Measurements from ENCODE around the gene GPN3.
"Not testable (repeated sequence)": the region's sequence is repeated elsewhere in the genome, so short reads cannot be mapped to it uniquely, and the experiment has no call there.

Gene GPN3

DNA sequence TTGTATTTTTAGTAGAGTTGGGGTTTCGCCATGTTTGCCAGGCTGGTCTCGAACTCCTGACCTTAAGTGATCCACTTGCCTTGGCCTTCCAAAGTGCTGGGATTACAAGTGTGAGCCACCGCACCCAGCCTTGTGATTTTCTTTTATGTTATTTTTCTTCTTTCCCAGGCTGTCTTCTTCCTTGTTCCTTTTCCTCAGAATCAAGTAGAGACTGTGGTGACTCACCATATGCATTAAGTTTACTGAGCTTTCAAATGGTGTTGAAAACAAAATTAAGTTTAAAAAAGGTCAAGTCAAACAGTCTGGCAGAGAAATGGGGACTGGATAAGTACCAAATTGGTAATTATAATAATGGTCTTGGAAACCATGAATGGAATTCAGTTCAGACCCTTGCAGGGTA is 23.6 kb downstream of the GPN3 start:
- no peak for DNase-seq

DNA sequence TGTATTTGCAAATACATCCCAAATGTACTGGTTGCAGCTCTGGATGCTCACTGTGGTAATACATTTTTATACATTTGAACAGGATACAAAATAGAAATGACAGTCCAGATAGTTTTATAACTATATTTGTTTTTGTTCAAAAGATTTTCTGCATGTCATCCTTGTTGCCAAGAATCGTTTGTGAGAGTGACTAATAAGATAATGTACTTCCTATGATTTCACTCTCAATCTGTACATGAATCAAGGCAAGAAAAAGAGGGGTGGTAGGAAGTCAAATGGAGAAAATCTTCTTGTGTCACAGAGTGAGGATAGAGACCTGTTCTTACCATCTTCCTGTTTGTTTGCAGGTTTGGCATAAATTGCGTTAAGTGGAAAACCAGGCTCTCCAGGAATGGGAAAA is 31.8 kb downstream of the GPN3 start:
- peak; percentile 17 for DNase-seq

- no peak for DNase-seq
Measured at GRCh38 chr12:110431957-110432587, 36.0 kb downstream of the GPN3 start.

DNA sequence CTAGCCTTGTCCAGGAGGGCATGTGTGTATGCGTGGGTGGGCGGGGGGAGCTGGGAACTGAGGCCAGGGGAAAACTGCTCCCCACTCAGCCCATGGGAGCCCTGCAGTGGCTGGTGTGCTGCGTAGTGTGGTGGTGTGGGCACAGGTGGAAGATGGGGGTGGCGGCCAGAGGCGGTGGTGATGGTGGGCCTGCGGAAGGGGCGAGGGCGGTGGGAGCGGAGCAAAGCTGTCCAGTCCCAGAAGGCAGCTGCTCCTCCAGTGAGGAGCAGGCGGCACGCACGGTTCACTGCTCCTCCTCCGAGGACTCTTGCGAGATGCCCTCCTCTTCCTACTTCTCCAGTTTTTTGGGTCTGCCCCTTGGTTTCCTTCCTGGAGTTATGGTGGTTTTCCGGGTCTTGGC is 38.4 kb downstream of the GPN3 start:
- not testable (repeated sequence) for DNase-seq

GRCh38 chr12:110426406-110426805 is 41.7 kb downstream of the GPN3 start:
- no peak for DNase-seq

DNA sequence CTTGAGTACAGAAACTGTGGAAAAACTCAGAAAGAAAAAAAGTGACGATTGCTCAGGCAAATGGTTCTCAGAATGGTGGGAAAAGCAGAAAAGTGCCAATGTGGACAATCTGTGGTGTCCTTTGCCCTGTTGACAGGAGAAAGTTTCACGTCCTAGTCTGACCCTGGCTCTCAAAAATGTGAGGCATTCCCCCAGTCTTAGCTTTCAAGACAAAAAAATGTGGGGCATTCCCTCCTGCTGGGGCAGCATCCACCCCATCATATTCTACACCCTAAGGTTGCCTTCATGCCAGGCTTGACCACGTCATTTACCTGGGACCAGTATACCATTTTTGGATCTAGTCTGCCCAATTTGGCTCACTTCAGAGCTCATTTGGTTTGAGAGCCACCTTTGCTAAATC is 43.8 kb downstream of the GPN3 start:
- DNase-seq: peak; percentile 55

DNA sequence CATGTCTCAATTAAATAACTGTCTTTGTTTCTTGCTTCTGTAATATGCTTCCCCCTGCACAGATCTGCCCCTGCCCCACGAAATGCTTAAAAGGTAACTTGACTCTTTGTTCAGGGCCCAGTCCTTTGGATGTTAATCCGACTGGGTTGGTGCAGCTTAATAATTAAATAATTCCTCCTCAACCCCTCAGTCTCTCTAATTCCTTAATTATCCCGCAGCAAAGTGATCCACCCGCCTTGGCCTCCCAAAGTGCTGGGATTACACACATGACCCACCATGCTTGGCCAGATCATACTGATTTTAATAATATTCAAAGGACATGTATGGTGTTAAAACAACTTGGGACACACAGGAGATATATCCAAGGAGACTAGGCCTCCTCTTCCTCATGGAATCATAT is 46.4 kb downstream of the GPN3 start:
- DNase-seq: no peak

DNA sequence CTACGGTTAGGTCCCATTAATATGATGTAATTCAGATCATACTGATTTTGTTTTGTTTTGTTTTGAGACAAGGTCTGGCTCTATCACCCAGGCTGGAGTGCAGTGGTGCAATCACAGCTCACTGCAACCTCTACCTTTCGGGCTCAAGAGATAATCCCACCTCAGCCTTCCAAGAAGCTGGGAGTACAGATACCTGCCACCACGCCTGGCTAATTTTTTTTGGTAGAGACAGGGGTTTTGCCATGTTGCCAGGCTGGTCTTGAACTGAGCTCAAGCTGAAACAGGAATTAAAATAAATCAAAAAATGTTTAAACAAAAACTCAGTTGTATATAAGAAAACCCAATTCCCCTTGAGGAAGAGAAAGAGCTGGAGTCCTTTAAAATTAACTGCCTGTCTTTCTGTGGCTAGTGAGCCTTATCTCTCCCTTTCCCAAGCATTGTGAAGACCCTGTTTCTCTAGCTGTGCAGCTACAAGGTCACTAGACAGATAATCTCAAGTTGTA is 46.8 kb downstream of the GPN3 start:
- no peak for DNase-seq

DNA sequence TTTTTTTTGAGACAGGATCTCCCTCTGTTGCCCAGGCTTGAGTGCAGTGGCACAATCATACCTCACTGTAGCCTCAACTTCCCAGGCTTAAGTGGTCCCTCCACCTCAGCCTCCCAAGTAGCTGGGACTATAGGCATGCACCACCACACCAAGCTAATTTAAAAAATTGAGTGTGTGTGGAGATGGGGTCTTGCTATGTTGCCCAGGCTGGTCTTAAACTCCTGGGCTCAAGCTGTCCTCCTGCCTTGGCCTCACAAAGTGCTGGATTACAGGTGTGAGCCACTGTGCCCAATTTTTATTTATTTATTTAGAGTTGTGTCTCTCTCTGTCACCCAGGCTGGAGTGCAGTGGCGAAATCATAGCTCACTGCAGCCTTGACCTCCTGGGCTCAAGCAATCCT is 47.4 kb downstream of the GPN3 start:
- DNase-seq: not testable (repeated sequence)

- DNase-seq: not testable (repeated sequence)
Measured at GRCh38 chr12:110417113-110417512, 50.9 kb downstream of the GPN3 start.

- peak; percentile 30 for DNase-seq
Measured at GRCh38 chr12:110410086-110410485, 58.0 kb downstream of the GPN3 start.

DNA sequence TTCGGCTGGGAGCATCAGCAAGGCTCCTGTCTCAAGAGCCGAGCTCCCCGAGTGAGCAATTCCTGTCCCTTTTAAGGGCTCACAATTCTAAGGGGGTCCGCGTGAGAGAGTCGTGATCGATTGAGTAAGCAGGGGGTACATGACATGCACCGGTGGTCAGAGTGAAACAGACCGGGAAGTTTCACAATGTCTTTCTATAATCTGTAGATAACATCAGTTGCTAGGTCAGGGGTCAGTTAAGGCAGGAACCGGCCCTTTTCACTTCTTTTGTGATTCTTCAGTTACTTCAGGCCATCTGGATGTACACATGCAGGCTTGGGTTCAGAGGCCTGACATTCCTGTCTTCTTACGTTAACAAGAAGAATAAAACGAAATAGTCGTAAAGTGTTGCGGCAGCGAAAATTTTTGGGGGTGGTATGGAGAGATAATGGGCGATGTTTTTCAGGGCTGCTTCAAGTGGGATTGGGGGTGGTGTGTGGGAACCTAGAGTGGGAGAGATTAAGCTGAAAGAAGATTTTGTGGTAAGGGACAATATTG is 62.9 kb downstream of the GPN3 start:
- not testable (repeated sequence) for DNase-seq

DNA sequence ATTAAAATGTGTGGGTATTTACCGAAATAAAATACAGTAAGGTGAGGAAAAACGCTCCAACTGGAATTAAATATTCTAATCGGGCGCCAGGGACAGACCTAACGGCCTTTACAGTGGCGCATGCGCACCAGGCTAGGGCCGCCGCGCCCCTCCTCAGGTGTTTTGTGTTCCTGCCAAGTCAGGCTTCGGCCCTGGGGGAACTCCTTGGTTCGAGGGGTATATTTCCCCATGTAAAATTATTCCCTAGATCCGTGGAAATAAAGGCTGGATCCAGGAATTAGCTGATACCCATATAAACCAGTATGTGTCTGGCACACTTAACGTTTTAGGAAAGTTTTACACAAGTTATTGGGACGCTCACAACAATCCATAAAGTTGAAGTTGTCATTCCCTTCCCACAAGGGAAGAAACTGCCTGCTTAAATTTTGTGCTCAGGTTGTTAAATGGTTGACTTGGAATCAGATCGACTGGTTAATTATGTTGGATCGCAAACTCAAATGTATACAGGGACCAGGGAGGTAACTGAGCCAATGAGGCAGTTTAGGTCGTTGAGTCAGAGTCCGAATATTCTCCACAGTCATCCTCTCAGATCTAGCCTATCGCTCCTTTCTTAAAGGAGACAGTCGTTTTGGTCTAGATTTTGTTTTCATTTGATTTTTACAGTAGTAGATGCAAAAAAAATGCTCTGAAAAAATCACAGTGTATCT is 63.9 kb downstream of the GPN3 start:
- DNase-seq: peak; percentile 65

- DNase-seq: peak; percentile 90
Measured at GRCh38 chr12:110403146-110403975, 64.7 kb downstream of the GPN3 start, which contains the start of gene ANAPC7. ANAPC7 (minus strand) TSS chr12:110403708; CDS start chr12:110403627, 81 bp downstream.
